NCI-H1417 (cell line): ENCODE data around the gene OR13J1.
A peak's percentile ranks its signal among the peaks of the same experiment; 100 is the strongest.

ENCODE experiments used
- DNase-seq, 3 experiments: peaks; one replicate each; lab custom pipeline; 2025; lab: John Stamatoyannopoulos, UW

The OR13J1 gene

GRCh38 chr9:35834260-35835215 is 35.7 kb downstream of the OR13J1 start:
- no peak for DNase-seq

- no peak for DNase-seq
Measured at GRCh38 chr9:35832814-35833213, 37.4 kb downstream of the OR13J1 start.

DNA sequence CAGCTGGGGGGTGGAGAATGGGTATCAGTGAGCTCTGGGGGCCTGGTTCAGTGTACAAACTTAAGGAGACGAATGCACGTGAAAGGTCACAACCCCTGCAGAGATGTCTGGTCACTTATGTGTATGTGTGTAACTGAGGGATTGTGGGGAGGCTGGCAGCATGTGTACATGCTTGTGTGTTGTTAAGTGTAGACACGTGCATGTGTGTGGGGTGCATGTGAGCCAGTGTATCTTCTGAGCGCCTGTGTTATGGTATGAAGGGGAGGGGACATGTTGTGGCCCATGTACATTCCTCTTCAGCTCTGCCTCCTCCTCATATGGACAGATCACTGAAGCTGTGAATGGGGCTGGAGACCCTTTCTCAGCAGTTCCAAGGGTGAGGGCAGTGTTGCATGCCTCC is 39.2 kb downstream of the OR13J1 start:
- DNase-seq = no peak

DNA sequence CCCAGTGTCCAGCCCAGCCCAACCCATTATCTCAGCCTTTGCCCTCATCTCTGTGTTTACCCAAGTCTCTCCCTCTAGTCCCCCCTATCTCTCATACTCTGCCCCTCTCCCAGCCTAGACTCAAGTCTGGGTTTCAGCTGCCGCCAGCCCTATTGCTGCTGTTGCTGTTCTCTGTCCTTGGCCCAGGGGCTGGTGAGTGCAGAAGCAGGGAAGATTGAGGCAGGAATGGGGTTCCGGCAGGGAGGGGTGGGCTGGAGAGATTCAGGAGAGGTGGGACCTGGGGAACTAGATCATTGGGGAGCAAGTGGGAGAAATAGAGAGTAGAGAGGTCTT is 40.5 kb downstream of the OR13J1 start:
- no peak for DNase-seq

GRCh38 chr9:35829084-35829763 is 41.0 kb downstream of the OR13J1 start, which contains the start of gene TMEM8B:
TMEM8B (plus strand) TSS chr9:35829228; CDS start chr9:35829448, 220 bp downstream.
- DNase-seq = peak; percentile 80 to 89 (median 81)

DNA sequence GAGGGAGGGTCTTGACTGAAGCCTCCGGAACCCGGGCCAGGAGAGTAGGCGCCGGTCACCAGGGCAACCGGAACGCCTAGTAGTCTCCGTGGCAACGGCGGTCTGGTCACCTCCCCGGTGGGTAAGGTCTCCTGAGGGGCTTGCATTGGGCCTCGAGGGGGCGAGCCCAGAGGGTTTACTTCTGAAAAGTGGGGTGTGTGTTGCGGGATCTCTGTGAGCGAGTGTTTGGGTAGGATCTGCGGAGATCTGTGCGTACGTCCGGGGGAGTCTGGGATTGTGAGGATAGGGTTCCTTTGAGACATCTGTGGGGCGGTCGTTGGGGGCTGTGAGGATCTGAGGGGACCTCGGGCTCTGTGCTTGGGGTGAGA is 41.5 kb downstream of the OR13J1 start, which contains the start of gene FAM221B:
Gene FAM221B (minus strand): TSS at position 17 of the 368 bp plus-strand sequence. CDS start 2,571 bp downstream, outside the sequence.
- DNase-seq = peak in 1 of 3 experiments; percentile 68

DNA sequence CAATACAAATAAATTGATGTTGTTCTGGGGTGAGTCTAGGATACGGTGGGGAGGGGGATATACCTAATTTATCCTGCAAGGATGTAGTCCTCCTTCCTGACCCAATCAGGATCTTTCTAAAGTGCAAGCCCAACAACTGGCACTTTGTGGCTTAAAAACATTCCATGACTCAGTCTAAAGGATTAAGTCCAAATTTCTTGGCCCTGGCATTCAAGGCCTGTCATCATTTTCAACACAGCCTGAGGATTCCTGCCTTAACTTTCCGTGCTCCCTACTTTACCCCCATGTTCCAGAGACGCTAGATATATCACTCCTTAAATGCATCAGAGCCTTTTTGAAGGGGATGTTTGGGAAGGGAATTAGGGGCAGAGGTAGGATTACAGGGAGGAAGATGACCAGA is 42.7 kb downstream of the OR13J1 start:
- no peak for DNase-seq

GRCh38 chr9:35826071-35826701 is 44.0 kb downstream of the OR13J1 start:
- peak; percentile 11 to 42 (median 16) for DNase-seq

DNA sequence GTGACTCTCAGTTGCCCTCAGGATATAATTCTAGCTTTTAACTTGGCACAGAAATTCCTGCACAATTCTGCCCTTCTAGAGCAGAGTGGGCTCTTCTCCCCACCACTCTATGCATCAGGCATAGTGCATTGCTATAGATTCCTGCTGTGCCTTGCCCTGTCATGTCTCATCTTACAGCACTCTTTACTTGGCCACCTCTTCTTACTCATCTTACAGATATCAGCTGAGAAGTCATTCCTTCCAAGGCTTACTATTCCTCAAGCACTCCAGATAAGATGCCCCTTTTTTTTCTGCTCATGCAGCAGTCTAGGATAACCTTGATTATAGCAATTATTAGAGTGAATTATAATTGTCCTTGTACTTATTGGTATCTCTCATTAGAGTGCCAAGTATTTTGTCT is 47.3 kb downstream of the OR13J1 start:
- no peak for DNase-seq

- no peak for DNase-seq
Measured at GRCh38 chr9:35820076-35820475, 50.1 kb downstream of the OR13J1 start.
